T-helper 9 cell (primary cell): ENCODE results near the gene FBXL19.

Source experiments
- DNase-seq: peaks from one replicate; pipeline ENCODE4 v3.0.0-alpha.2; 2020

The FBXL19 gene

GRCh38 chr16:30895627-30896260, 27.6 kb upstream of the FBXL19 start:
- DNase-seq: no peak

- no peak for DNase-seq
Observed at GRCh38 chr16:30896261-30896888, 27.0 kb upstream of the FBXL19 start, which contains the start of gene CTF1. CTF1 (plus strand) TSS chr16:30896614; CDS start chr16:30896644, 30 bp downstream.

GRCh38 chr16:30896889-30897733, 26.3 kb upstream of the FBXL19 start:
- DNase-seq: peak; percentile 71

- DNase-seq: no peak
Observed at GRCh38 chr16:30899794-30900193, 23.6 kb upstream of the FBXL19 start.

GRCh38 chr16:30900588-30900987, 22.8 kb upstream of the FBXL19 start:
- no peak for DNase-seq

- no peak for DNase-seq
Observed at GRCh38 chr16:30901201-30902028, 22.0 kb upstream of the FBXL19 start.

GRCh38 chr16:30902029-30902972, 21.1 kb upstream of the FBXL19 start:
- DNase-seq: peak; percentile 46

- no peak for DNase-seq
Observed at GRCh38 chr16:30903002-30903401, 20.4 kb upstream of the FBXL19 start.

- DNase-seq: no peak
Observed at GRCh38 chr16:30903596-30903995, 19.8 kb upstream of the FBXL19 start.

- no peak for DNase-seq
Observed at GRCh38 chr16:30904114-30904780, 19.1 kb upstream of the FBXL19 start.

GRCh38 chr16:30907064-30907463, 16.3 kb upstream of the FBXL19 start:
- DNase-seq: no peak

- DNase-seq: no peak
Observed at GRCh38 chr16:30910427-30911029, 12.8 kb upstream of the FBXL19 start.

GRCh38 chr16:30912794-30913412, 10.5 kb upstream of the FBXL19 start:
- DNase-seq: no peak

- no peak for DNase-seq
Observed at GRCh38 chr16:30914830-30915229, 8.5 kb upstream of the FBXL19 start.

GRCh38 chr16:30918614-30919013, 4.8 kb upstream of the FBXL19 start:
- no peak for DNase-seq

- DNase-seq: no peak
Observed at GRCh38 chr16:30920891-30921290, 2.5 kb upstream of the FBXL19 start.

GRCh38 chr16:30921459-30921747, 2.0 kb upstream of the FBXL19 start:
- DNase-seq: no peak

- DNase-seq: peak; percentile 88
Observed at GRCh38 chr16:30921748-30922419, 1.5 kb upstream of the FBXL19 start.

GRCh38 chr16:30922420-30922959, 882 bp upstream of the FBXL19 start:
- DNase-seq: peak; percentile 97
